22Rv1 (cell line): ENCODE measurements around the gene CST9.

ENCODE experiments used
- CTCF ChIP-seq: fragments of 450-650 bp; IDR thresholded peaks from 2 replicates; pipeline ENCODE4 v1.5.1; 2017; ENCODE audit warnings: mild to moderate bottlenecking
- ZFX ChIP-seq: fragments of 450-650 bp; IDR thresholded peaks from 2 replicates; pipeline ENCODE4 v1.6.1; 2017; ENCODE audit warnings: antibody characterized with exemption, borderline replicate concordance

- no peak for TF ChIP-seq CTCF
- no peak for TF ChIP-seq ZFX
Measured at GRCh38 chr20:23629017-23629541, 23.4 kb upstream of the CST9 start.
